NCI-H2227 treated with DMSO at 0.1 percent for 48 hours (cell line): Measurements from ENCODE around the gene USF3.

Experiments
- DNase-seq: peaks from one replicate; lab custom pipeline; 2025; lab: John Stamatoyannopoulos, UW

The USF3 gene, protein sequence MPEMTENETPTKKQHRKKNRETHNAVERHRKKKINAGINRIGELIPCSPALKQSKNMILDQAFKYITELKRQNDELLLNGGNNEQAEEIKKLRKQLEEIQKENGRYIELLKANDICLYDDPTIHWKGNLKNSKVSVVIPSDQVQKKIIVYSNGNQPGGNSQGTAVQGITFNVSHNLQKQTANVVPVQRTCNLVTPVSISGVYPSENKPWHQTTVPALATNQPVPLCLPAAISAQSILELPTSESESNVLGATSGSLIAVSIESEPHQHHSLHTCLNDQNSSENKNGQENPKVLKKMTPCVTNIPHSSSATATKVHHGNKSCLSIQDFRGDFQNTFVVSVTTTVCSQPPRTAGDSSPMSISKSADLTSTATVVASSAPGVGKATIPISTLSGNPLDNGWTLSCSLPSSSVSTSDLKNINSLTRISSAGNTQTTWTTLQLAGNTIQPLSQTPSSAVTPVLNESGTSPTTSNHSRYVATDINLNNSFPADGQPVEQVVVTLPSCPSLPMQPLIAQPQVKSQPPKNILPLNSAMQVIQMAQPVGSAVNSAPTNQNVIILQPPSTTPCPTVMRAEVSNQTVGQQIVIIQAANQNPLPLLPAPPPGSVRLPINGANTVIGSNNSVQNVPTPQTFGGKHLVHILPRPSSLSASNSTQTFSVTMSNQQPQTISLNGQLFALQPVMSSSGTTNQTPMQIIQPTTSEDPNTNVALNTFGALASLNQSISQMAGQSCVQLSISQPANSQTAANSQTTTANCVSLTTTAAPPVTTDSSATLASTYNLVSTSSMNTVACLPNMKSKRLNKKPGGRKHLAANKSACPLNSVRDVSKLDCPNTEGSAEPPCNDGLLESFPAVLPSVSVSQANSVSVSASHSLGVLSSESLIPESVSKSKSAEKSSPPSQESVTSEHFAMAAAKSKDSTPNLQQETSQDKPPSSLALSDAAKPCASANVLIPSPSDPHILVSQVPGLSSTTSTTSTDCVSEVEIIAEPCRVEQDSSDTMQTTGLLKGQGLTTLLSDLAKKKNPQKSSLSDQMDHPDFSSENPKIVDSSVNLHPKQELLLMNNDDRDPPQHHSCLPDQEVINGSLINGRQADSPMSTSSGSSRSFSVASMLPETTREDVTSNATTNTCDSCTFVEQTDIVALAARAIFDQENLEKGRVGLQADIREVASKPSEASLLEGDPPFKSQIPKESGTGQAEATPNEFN (N-terminal part only)

DNA sequence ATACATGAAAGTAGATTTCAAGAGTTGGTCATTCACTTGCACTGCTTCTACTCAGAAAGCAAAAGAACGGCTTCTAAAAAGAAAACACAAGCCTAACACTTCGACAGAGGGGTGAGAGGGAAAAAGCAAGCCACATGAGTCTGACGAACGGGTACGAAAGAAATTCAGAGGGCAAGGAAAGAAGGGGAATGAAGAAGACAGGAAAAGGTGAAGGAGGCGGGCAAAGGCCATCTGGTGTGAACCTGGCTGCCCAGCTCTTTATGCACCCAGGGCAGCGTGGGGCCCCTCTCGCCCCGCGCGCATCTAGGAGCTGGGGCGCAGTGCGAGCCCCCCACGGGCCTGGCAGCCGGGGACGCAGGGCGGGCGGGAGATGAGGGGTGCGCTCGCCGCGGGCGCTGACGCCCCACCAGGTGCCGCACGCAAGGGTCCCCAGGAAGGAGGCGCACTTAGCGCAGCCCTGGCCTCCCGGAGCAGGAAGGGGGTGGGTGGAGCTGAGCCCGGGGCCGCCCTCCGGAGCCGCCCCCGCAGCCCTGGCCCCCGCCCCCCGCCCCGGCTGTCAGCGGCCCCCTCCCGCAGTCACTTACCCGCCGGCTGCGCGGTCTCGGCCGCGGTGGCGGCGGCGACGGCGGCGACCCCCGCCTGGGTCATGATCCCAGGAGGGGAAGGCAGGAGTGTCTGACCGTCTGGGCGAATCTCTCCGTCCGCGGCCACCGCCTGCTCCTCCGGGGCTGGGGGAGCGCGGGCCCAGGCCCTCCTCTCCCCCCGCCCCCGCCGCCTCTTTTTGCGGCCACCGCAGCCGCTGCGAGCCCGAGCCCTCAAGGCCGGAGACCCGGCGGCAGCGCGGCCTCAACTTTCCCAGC lies at the start of gene USF3:
Gene USF3, minus strand, starts transcription at position 857 of the 860 bp plus-strand sequence. CDS start 21,764 bp downstream, outside the sequence.
- DNase-seq = peak; percentile 16

DNA sequence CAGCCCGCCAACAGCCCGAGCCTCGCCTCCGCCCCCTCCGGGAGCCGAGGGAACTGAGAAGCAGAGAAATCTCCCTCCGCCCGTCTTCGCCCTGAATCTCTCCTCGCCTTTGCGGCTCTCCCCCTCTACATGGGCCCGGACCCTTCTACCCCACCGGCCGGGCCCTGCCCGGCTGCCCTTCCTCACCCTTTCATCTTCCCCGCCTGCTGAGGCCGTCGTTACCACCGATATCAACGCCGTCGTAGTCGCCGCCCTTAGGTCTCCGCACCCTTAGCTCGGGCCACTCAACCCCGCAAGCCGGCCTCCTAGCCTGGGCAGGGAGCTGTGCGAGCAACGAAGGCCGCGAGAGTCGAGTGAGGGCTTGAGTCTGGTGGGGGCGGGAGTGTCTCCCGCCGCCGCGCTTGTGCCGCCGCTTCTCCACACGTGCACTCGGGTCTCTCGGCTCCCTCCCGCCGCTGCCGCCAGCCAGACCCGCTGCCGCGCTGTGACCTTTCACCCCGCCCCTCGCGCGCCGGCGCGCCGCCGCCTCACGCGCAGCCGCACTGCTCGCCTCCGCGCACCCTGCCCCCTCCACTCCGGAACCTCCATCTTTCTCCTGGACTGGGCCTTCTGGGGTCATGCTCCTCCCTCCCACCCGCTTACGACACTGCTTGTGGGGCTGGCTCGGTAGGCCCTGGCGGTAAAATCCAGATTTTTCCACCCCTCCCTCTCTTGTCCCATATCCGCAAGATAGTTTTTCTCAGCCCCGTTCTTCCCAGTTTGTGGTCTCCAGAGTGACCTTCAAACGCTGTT lies 49.5 kb upstream of the USF3 start, which contains the start of gene NAA50:
Gene NAA50, minus strand, starts transcription at position 494 of the 792 bp plus-strand sequence. Its CDS starts 300 bp downstream, at position 194.
- peak; percentile 82 for DNase-seq

DNA sequence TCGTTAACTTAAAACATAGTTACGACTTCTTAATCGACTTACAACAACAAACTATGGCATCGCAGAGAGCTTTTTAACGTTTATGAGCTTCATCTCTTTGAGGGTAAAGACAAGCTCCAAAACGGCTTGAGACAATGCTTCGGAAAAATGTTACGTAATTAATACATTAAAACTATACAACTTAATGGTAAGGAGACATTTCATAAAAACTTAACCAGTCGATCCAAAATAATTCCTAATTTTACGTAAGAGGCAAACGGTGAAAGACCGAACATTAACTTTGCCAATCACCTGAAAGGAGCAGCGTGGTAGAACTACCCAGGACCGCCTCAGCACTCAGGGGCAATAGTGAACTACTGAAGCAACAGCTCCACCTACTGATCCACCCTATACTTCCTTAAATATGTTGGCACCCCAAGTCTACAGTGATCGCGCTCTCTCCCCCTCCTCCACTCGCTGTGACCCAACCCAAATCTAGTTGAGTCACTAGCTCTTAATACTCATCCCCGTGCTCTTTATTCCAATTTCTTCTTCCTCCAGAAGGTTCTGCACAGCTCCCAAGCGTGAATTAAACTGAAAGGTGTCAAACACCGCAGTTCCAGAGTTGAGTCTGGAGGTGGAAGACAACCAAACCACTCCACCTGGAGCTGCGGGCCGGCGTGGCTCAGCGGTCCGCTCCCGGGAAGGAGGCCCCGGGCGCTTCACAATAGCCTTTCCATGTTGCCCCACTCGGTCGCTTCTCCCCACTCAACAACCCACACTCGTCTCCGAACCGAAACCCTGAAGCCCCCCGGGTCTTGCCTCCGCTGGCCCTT lies 48.7 kb upstream of the USF3 start:
- DNase-seq = peak; percentile 20

DNA sequence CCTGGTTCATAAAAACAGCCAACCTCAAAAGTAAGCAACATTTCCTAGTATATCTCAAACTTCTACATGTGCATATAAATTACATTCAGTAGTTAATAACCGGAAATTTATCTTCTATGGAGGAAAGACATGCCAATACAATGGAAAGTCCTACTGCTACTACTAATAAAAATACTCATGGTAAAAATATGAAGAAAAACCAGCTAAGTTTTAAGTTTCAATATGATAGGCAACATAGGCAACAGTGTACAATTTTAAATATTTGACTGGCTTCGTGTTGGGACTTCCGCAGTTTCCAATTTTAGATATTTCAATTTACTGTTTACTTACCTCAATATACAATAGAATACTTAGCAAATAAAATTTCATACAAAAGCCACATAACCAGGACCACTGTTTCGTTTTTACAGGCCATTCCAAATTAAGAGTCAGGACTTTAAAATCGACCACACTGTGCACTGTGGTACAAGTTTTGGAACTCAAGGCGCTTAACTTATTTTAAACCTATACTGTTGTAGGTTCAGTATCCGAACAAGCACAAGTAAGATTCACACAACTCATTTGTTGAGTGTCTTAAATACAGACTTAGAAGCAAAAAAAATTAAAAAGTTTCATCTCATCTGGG lies 46.7 kb upstream of the USF3 start:
- DNase-seq = no peak

DNA sequence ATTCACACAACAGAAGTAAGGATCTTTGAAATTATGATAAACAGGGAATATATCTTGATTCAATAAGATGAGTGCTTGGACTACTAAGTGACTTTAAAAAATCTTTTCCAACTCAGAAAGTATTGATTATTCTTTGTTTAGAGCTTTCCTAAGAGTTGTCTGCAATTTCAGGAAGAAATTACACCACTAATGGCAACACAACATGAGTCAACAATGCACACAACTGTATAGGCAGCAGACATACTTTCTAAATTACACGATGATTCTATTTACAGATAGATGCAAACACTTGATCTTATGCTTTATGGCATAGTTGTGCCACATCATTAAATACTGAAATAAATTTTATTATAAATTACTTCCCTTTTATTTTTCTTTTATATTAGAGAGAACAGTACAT lies 45.2 kb upstream of the USF3 start:
- DNase-seq = no peak

DNA sequence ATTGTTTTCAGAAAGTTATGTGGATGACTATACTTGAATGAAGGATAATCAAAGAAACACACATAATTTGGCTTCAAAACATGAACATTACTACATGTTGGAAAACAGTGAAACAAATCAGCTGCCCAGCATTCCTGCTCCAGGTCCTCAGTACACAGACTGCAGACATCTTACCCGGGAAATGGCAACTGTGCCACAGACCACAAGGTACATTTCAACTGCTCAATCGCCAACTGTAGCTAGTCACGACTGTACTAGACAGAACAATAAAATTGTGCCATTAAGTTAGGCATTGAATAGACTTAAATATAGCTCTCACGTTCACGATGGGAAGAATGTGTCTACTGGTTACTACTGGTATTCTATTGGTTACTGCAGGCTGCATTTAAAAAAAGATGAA lies 44.6 kb upstream of the USF3 start:
- DNase-seq = no peak

DNA sequence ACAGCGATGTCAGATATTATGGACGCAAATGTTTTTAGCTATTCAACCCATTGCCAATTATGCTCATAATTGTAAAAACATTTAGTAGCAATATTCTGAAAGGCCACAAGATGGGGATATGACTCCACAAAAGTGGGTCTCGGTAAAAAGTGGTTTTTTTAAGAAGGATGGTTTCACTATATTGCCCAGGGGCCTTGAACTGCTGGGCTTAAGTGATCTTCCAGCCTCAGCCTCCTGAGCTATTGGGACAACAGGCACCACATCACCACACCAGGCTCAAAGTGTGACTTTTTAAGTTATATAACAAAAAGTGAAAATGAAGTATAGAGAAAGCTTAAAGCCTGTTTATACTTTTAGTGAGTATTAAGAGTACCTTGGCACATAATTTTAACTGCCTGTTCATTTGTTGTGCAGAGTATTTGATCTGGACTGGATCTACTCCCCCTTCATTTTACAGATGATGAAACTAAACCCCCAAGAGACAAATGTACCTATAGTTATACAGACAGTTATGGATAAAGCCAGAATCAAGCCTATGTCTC lies 40.2 kb upstream of the USF3 start:
- DNase-seq = peak; percentile 60

DNA sequence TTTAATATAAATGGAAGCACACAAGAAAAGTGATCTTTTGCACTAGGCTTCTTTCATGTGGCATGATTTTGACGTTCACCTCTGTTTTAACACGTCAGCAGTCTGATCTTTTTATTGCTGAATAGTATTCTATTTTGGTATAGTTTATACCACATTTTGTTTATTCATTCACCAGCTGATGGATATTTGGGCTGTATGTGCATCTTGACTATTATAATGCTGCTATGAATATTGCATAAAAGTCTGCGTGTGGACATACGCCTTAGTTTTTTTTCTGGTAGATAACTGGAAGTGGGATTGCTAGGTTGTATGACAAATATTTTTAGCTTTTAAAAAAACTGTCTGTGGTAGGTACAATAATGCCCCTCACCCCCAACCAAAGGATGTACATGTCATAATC lies 35.3 kb upstream of the USF3 start:
- DNase-seq = no peak

DNA sequence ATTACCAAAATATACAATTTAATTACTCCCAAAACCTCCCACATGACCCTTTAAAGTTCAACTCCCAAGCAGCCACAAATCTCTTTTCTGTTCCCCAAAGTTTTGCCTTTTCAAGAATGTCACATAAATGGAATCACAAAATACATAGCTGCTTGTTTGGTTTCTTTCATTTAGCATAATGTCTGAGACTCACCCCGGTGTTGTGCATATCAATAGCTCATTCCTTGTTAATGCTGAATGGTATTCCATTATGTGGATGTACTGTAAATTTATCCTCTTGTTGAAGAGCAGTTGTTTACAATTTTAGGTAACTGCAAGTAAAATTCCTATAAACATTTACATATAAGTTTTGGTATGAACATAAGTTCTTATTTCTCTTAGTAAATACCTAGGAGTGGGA lies 34.1 kb upstream of the USF3 start:
- DNase-seq = no peak

DNA sequence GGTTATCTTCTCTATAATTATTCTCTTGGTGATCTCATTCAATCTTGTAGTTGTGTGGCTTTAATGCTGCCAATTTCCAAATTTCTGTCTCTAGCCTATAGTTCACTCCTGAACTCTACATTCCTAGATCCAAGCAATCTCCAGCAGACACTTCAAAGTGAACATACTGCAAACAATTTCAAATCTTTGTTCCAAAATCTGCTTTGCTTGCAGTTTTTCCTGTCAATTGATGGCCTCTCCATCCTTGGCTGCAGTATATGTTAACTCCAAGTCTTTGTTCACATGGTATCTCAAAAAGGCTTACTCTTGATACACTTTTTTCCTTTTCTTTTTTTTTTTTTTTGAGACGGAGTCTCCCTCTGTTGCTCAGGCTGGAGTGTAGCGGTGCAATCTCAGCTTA lies 32.2 kb upstream of the USF3 start:
- DNase-seq = no peak

DNA sequence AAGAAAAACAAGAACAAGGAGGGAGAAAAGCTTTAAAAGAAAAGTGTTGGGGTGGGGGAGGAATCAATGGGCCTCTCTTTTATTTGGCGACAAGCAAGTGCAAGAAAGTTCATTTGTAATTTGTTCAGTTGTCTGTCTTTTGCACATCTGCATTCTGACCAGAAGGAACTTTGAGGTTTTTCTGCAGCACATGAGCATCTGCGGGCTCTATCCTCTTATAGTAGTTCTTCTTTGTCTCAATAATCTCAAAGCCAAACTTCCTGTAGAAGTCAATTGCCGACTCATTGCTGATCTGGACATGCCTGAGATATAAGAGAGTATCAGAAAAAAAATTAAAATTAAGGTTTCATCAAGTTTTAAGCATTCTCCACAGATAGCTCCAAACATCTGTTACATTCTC lies 25.2 kb upstream of the USF3 start:
- no peak for DNase-seq

DNA sequence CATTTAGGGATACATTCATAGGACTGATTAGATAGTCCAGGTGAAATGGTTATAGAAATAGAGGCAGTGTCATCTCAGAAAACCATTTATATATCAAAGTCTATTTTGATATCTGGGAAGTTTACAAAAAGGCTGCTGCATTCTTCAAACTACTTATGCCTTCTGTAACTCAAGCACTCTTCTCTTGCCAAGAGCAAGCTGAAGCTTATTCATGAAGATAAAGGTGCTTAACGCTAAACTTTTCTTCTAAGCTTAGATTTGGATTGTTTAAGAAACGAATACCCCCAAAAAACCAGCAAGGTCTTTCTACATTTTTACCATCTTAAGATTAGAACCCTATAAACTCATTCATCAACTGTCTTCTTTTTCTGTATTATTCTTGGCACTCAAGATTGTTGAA lies 23.3 kb upstream of the USF3 start:
- no peak for DNase-seq

DNA sequence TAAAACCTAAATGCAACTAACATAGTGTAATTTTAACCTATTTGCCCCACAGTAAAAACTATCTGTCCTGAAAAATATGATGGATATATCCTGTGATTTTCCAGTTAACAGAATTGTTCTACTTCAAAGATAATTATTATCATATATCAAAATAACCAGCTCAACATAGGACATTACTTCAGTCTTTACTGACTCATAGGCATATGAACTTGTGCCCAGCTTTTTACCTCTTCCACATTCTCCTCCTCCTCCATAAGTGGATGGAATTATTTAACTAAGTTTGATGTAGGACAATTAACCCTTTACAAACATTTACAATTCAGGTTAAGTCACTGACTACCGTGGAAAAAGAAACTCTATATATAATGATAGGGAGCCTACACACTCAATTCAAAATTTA lies 22.9 kb upstream of the USF3 start:
- DNase-seq = no peak

DNA sequence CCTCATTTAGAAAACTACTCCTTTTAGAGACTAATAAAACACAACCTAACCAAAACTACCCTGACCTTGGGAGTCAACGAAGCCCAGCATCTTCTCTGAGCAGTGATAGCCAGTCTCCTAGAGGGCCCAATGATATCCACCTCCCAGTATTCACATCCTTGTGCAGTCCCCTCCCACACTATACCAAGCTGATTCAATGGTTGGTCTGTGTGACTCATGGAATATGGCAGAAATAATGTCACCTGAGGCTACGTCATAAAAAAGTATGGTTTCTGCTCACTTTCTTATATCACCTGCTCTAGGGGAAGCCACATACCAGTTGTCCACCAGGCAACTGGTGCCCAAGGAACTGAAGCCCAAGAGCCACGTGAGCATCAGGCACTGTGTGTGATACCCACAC lies 21.4 kb upstream of the USF3 start:
- no peak for DNase-seq

DNA sequence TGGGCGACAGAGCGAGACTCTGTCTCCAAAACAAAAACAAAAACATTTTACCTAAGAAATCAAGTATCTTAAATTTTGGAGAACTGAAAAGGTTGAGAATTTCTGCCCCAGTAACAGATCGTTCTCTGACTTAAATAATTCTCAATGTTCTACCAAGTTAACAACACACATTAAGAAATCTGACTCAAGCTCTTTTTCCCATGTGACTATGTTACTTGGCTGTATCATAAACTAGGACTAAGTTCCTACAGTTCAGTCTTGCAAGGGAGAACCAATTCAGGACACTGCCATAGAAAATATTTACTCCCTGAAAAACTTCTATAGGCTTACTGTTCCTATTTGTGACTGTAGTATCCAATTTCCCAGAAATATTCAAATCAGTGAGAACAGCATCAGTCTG lies 20.9 kb upstream of the USF3 start:
- DNase-seq = no peak

DNA sequence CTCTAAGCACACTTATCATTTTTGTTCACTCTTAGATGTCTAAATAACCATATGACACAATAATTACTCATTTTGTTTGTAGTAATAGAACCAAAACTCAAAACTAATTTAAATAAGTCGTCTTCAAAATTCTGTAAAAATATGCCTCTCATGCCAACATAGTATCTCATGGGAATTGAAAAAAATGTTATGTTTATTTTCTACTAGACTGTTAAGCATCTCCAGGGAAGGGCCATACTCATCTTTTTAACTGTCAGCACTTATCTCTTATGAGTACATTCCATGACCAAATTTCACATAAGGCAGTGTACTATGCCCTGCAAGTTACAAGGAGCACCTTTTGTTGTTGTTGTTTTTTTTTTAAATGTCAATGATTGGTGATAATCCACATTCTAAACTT lies 18.3 kb upstream of the USF3 start:
- DNase-seq = no peak

DNA sequence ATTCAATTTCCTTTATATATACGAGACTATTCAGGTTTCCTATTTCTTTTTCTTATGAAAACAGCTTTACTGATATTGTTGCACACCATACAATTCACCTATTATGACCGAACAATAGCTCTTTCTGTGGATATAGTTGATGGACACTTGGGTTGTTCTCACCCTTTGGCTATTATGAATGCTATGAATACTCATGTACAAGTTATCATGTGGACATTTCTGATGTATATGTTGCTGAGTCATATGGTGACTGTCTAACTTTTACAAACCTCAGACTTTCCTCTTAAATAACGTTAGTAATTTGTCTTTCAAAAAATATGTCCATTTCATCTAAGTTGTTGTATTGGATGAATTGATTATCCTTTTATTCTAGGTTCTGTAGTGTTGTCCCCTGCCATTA lies 15.7 kb upstream of the USF3 start:
- DNase-seq = no peak

DNA sequence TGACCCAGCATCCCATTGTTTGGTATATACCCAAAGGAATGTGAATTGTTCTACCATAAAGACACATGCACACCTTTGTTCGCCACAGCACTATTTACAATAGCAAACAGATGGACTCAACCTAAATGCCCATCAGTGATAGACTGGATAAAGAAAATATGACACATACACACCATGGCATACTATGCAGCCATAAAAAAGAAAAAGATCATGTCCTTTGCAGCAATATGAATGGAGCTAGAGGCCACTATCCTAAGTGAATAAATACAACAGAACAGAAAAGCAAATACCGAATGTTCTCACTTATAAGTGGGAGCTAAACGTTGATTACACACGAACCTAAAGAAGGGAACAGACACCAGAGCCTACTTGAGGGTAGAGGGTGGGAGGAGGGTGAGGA lies 11.4 kb upstream of the USF3 start:
- no peak for DNase-seq

DNA sequence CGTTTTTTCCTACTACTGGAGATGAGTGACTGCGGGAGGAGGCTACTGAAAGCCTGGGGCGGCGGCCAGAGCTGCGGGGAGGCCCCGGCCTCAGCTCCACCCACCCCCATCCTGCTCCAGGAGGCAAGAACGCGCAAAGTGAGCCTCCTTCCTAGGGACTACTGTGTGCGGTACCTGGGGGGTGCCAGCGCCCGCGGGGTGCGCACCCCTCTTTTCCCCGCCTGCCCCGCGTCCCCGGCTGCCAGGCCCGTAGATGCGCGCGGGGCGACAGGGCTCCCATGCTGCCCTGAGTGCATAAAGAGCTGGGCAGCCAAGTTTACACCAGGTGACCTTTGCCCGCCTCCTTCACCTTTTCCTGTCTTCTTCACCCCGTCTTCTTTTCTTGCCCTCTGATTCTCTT lies 2.5 kb upstream of the USF3 start:
- no peak for DNase-seq
